Stimulated activated memory B cell treated with anti-CD40 and anti-IgM and Interleukin-4, amounts not matched to agents 10 μg/mL and 1 μg/mL and 100 μg/mL, for 72 hours (primary cell): ENCODE data around the gene KNSTRN.

Experiments
- ATAC-seq: fragments of 150-1000 bp; cut with Tn5 transposase; 2 replicates; pipeline ENCODE4 v1.10.0; 2021
- H3K27ac Mint-ChIP-seq: one replicate; pipeline ENCODE4 v1.8.0; 2022; ENCODE audit warnings: mild to moderate bottlenecking, mixed read lengths
- H3K27me3 Mint-ChIP-seq: one replicate; pipeline ENCODE4 v1.8.0; 2022; ENCODE audit warnings: mixed read lengths
- H3K36me3 Mint-ChIP-seq: one replicate; pipeline ENCODE4 v1.8.0; 2022; ENCODE audit warnings: mixed read lengths
- H3K4me1 Mint-ChIP-seq: one replicate; pipeline ENCODE4 v1.8.0; 2022; ENCODE audit warnings: mixed read lengths
- H3K4me3 Mint-ChIP-seq: one replicate; pipeline ENCODE4 v1.8.0; 2022; ENCODE audit warnings: mild to moderate bottlenecking, moderate library complexity, mixed read lengths
- H3K9me3 Mint-ChIP-seq: one replicate; pipeline ENCODE4 v1.8.0; 2022; ENCODE audit warnings: mixed read lengths

The KNSTRN gene

GRCh38 chr15:40420793-40421192 is 38.3 kb downstream of the KNSTRN start:
- H3K4me3 Mint-ChIP-seq: no peak overlapping the region
- H3K4me1 Mint-ChIP-seq: peaks cover 9% of the 10 kb centered on the region
- no peaks in the 10 kb centered on the region for H3K27me3 Mint-ChIP-seq
- H3K9me3 Mint-ChIP-seq: no peaks in the 10 kb centered on the region
- no peak for ATAC-seq
- peaks cover 20% of the 10 kb centered on the region for H3K36me3 Mint-ChIP-seq
- no peak overlapping the region for H3K27ac Mint-ChIP-seq

GRCh38 chr15:40421246-40422157 is 39.0 kb downstream of the KNSTRN start:
- Mint-ChIP-seq H3K27me3 (no peaks in the 10 kb centered on the region), H3K36me3 (peaks cover 16% of the 10 kb centered on the region), H3K4me1 (peaks cover 9% of the 10 kb centered on the region), H3K27ac (no peak overlapping the region), H3K9me3 (no peaks in the 10 kb centered on the region), H3K4me3 (no peak overlapping the region)
- ATAC-seq: peak; percentile 94

GRCh38 chr15:40424483-40425115 is 42.1 kb downstream of the KNSTRN start:
- Mint-ChIP-seq H3K4me1 (peaks cover 9% of the 10 kb centered on the region), H3K27ac (no peak overlapping the region), H3K4me3 (no peak overlapping the region), H3K27me3 (no peaks in the 10 kb centered on the region), H3K36me3 (peaks cover 6% of the 10 kb centered on the region), H3K9me3 (no peaks in the 10 kb centered on the region)
- no peak for ATAC-seq

GRCh38 chr15:40425681-40426080 is 43.2 kb downstream of the KNSTRN start:
- Mint-ChIP-seq H3K4me3 (no peak overlapping the region), H3K4me1 (peaks cover 9% of the 10 kb centered on the region), H3K9me3 (no peaks in the 10 kb centered on the region), H3K36me3 (peaks cover 6% of the 10 kb centered on the region), H3K27ac (no peak overlapping the region), H3K27me3 (no peaks in the 10 kb centered on the region)
- no peak for ATAC-seq

- H3K27me3 Mint-ChIP-seq: no peaks in the 10 kb centered on the region
- no peaks in the 10 kb centered on the region for H3K9me3 Mint-ChIP-seq
- H3K4me3 Mint-ChIP-seq: no peak overlapping the region
- H3K36me3 Mint-ChIP-seq: peaks cover 6% of the 10 kb centered on the region
- H3K27ac Mint-ChIP-seq: no peak overlapping the region
- ATAC-seq: no peak
- H3K4me1 Mint-ChIP-seq: no peaks in the 10 kb centered on the region
Observed at GRCh38 chr15:40427188-40427587, 44.7 kb downstream of the KNSTRN start.

- H3K4me3 Mint-ChIP-seq: no peak overlapping the region
- H3K27ac Mint-ChIP-seq: no peak overlapping the region
- no peak for ATAC-seq
Observed at GRCh38 chr15:40428185-40428584, 45.7 kb downstream of the KNSTRN start.

GRCh38 chr15:40429068-40429710 is 46.7 kb downstream of the KNSTRN start:
- Mint-ChIP-seq H3K27ac (no peak overlapping the region), H3K27me3 (no peaks in the 10 kb centered on the region), H3K9me3 (no peaks in the 10 kb centered on the region), H3K4me1 (no peaks in the 10 kb centered on the region), H3K36me3 (peaks cover 6% of the 10 kb centered on the region), H3K4me3 (no peak overlapping the region)
- ATAC-seq: no peak

More at GRCh38 chr15:40428185-40428584, 45.7 kb downstream of the KNSTRN start:
- Mint-ChIP-seq H3K27me3 (no peaks in the 10 kb centered on the region), H3K4me1 (no peaks in the 10 kb centered on the region), H3K36me3 (peaks cover 6% of the 10 kb centered on the region), H3K9me3 (no peaks in the 10 kb centered on the region)

GRCh38 chr15:40430271-40430805 is 47.8 kb downstream of the KNSTRN start:
- Mint-ChIP-seq H3K27me3 (no peaks in the 10 kb centered on the region), H3K9me3 (no peaks in the 10 kb centered on the region), H3K27ac (no peak overlapping the region), H3K36me3 (peaks cover 6% of the 10 kb centered on the region), H3K4me1 (no peaks in the 10 kb centered on the region), H3K4me3 (no peak overlapping the region)
- no peak for ATAC-seq

- no peaks in the 10 kb centered on the region for H3K9me3 Mint-ChIP-seq
- ATAC-seq: no peak
- no peaks in the 10 kb centered on the region for H3K36me3 Mint-ChIP-seq
- no peak overlapping the region for H3K4me3 Mint-ChIP-seq
- H3K27me3 Mint-ChIP-seq: peaks cover 45% of the 10 kb centered on the region
- H3K4me1 Mint-ChIP-seq: peaks cover 46% of the 10 kb centered on the region
- H3K27ac Mint-ChIP-seq: no peak overlapping the region
Observed at GRCh38 chr15:40435023-40435709, 52.6 kb downstream of the KNSTRN start.

GRCh38 chr15:40435710-40436089 is 53.2 kb downstream of the KNSTRN start:
- Mint-ChIP-seq H3K4me1 (peaks cover 48% of the 10 kb centered on the region), H3K27ac (peak overlapping the region; percentile 1), H3K27me3 (peaks cover 47% of the 10 kb centered on the region), H3K36me3 (no peaks in the 10 kb centered on the region), H3K4me3 (no peak overlapping the region), H3K9me3 (no peaks in the 10 kb centered on the region)
- ATAC-seq: no peak

GRCh38 chr15:40436116-40436891 is 53.8 kb downstream of the KNSTRN start:
- Mint-ChIP-seq H3K4me3 (peak overlapping the region; percentile 64), H3K27me3 (peaks cover 47% of the 10 kb centered on the region), H3K4me1 (peaks cover 48% of the 10 kb centered on the region), H3K27ac (peak overlapping the region; percentile 1), H3K9me3 (no peaks in the 10 kb centered on the region), H3K36me3 (no peaks in the 10 kb centered on the region)
- ATAC-seq: no peak

- Mint-ChIP-seq H3K9me3 (no peaks in the 10 kb centered on the region), H3K27me3 (peaks cover 47% of the 10 kb centered on the region), H3K36me3 (no peaks in the 10 kb centered on the region), H3K4me1 (peaks cover 48% of the 10 kb centered on the region), H3K27ac (peak overlapping the region; percentile 1), H3K4me3 (peak overlapping the region; percentile 64)
- no peak for ATAC-seq
Observed at GRCh38 chr15:40436892-40437751, 54.6 kb downstream of the KNSTRN start.

- H3K27ac Mint-ChIP-seq: no peak overlapping the region
- H3K9me3 Mint-ChIP-seq: no peaks in the 10 kb centered on the region
- ATAC-seq: no peak
- H3K27me3 Mint-ChIP-seq: peaks cover 47% of the 10 kb centered on the region
- H3K4me3 Mint-ChIP-seq: no peak overlapping the region
- H3K36me3 Mint-ChIP-seq: no peaks in the 10 kb centered on the region
- H3K4me1 Mint-ChIP-seq: peaks cover 57% of the 10 kb centered on the region
Observed at GRCh38 chr15:40437752-40438687, 55.5 kb downstream of the KNSTRN start.
